Stimulated activated CD8-positive, alpha-beta memory T cell treated with anti-CD3 and anti-CD28 coated beads, Interleukin-15, amount 100 ng/mL, for 4 hours (primary cell): ENCODE data around the gene MNDA.
"Not testable (repeated sequence)": the region's sequence is repeated elsewhere in the genome, so short reads cannot be mapped to it uniquely, and the experiment has no call there.

Experiments used
- DNase-seq, 2 donors: peaks; one replicate each; pipeline ENCODE4 v3.0.0-alpha.2; 2020; ENCODE audit warnings: low read depth in 2 of 2

The MNDA gene

GRCh38 chr1:158838660-158839059 is 7.5 kb downstream of the MNDA start:
- no peak for DNase-seq

- no peak for DNase-seq
Observed at GRCh38 chr1:158839566-158839965, 8.4 kb downstream of the MNDA start.

- DNase-seq: no peak
Observed at GRCh38 chr1:158840236-158840635, 9.1 kb downstream of the MNDA start.

GRCh38 chr1:158864595-158864994 is 33.4 kb downstream of the MNDA start:
- no peak for DNase-seq

- DNase-seq: not testable (repeated sequence)
Observed at GRCh38 chr1:158870438-158870837, 39.3 kb downstream of the MNDA start.

GRCh38 chr1:158873141-158873540 is 42.0 kb downstream of the MNDA start:
- DNase-seq: no peak

- no peak for DNase-seq
Observed at GRCh38 chr1:158893654-158894053, 62.5 kb downstream of the MNDA start.

GRCh38 chr1:158898722-158899121 is 67.6 kb downstream of the MNDA start:
- DNase-seq: no peak
